ENCODE results near the gene HTR4.

- TF ChIP-seq, protein P1, sequence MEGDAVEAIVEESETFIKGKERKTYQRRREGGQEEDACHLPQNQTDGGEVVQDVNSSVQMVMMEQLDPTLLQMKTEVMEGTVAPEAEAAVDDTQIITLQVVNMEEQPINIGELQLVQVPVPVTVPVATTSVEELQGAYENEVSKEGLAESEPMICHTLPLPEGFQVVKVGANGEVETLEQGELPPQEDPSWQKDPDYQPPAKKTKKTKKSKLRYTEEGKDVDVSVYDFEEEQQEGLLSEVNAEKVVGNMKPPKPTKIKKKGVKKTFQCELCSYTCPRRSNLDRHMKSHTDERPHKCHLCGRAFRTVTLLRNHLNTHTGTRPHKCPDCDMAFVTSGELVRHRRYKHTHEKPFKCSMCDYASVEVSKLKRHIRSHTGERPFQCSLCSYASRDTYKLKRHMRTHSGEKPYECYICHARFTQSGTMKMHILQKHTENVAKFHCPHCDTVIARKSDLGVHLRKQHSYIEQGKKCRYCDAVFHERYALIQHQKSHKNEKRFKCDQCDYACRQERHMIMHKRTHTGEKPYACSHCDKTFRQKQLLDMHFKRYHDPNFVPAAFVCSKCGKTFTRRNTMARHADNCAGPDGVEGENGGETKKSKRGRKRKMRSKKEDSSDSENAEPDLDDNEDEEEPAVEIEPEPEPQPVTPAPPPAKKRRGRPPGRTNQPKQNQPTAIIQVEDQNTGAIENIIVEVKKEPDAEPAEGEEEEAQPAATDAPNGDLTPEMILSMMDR (IDR thresholded peaks at IDR 0.05): no peak
- TF ChIP-seq POLR2A (IDR thresholded peaks at IDR 0.05): no peak
These were observed 119.1 kb downstream of the HTR4 start for GRCh38 chr5:148535190-148535589.
